Duodenal mucosa (tissue), 2 donors: ENCODE measurements around the gene MUSTN1.

Experiments
- H3K27ac ChIP-seq: one replicate; pipeline ENCODE4 v1.7.0; 2013; ENCODE audit warnings: low read depth, low read length
- H3K27me3 ChIP-seq, 2 donors: one replicate each; pipeline ENCODE4 v1.7.0; 2013; ENCODE audit warnings: low read length in 2 of 2, control low read depth in 1 of 2; ENCODE audit not compliant: insufficient read depth in 2 of 2, control insufficient read depth in 1 of 2
- H3K36me3 ChIP-seq, 2 donors: one replicate each; pipeline ENCODE4 v1.7.0; 2013; ENCODE audit warnings: low read length in 2 of 2, control low read depth in 1 of 2; ENCODE audit not compliant: insufficient read depth in 2 of 2, control insufficient read depth in 1 of 2
- H3K4me1 ChIP-seq, 2 donors: one replicate each; pipeline ENCODE4 v1.7.0; 2013; ENCODE audit warnings: low read length in 2 of 2, control low read depth in 1 of 2; ENCODE audit not compliant: insufficient read depth in 2 of 2, control insufficient read depth in 1 of 2
- H3K4me3 ChIP-seq, 2 donors: one replicate each; pipeline ENCODE4 v1.7.0; 2013; ENCODE audit warnings: low read length in 2 of 2, low read depth in 1 of 2
- H3K9ac ChIP-seq, 2 donors: one replicate each; pipeline ENCODE4 v1.7.0; 2013; ENCODE audit warnings: low read length in 2 of 2, low read depth in 1 of 2
- H3K9me3 ChIP-seq, 2 donors: one replicate each; pipeline ENCODE4 v1.7.0; 2013; ENCODE audit warnings: low read length in 2 of 2, control low read depth in 1 of 2; ENCODE audit not compliant: control insufficient read depth in 1 of 2

Gene MUSTN1

GRCh38 chr3:52856666-52857065 is 21.8 kb upstream of the MUSTN1 start:
- Histone ChIP-seq H3K4me1 (no peaks in the 10 kb centered on the region), H3K4me3 (no peak overlapping the region), H3K27me3 (no peaks in the 10 kb centered on the region), H3K36me3 (peaks cover 0 to 19% of the 10 kb centered on the region in 2 donors), H3K27ac (no peak overlapping the region), H3K9me3 (no peaks in the 10 kb centered on the region), H3K9ac (no peak overlapping the region)

GRCh38 chr3:52854013-52854412 is 19.2 kb upstream of the MUSTN1 start:
- Histone ChIP-seq H3K27ac (no peak overlapping the region), H3K36me3 (peaks cover 5 to 30% of the 10 kb centered on the region in 2 donors), H3K4me3 (no peak overlapping the region), H3K9ac (no peak overlapping the region), H3K9me3 (no peaks in the 10 kb centered on the region), H3K4me1 (no peaks in the 10 kb centered on the region), H3K27me3 (no peaks in the 10 kb centered on the region)

- Histone ChIP-seq H3K9me3 (no peaks in the 10 kb centered on the region), H3K4me1 (no peaks in the 10 kb centered on the region), H3K4me3 (no peak overlapping the region), H3K36me3 (peaks cover 8 to 39% of the 10 kb centered on the region in 2 donors), H3K27ac (no peak overlapping the region), H3K27me3 (no peaks in the 10 kb centered on the region), H3K9ac (no peak overlapping the region)
Observed at GRCh38 chr3:52852419-52852818, 17.6 kb upstream of the MUSTN1 start.

GRCh38 chr3:52851348-52851747 is 16.5 kb upstream of the MUSTN1 start:
- Histone ChIP-seq H3K9me3 (no peaks in the 10 kb centered on the region), H3K36me3 (peaks cover 8 to 39% of the 10 kb centered on the region in 2 donors), H3K27me3 (no peaks in the 10 kb centered on the region), H3K9ac (no peak overlapping the region), H3K4me3 (no peak overlapping the region), H3K4me1 (no peaks in the 10 kb centered on the region), H3K27ac (no peak overlapping the region)

- H3K4me3 ChIP-seq: no peak overlapping the region
- peaks cover 8 to 34% of the 10 kb centered on the region in 2 donors for H3K36me3 ChIP-seq
- H3K27ac ChIP-seq: no peak overlapping the region
- H3K4me1 ChIP-seq: peaks cover 0 to 6% of the 10 kb centered on the region in 2 donors
- H3K9ac ChIP-seq: no peak overlapping the region
- no peaks in the 10 kb centered on the region for H3K27me3 ChIP-seq
- H3K9me3 ChIP-seq: no peaks in the 10 kb centered on the region
Observed at GRCh38 chr3:52849656-52850055, 14.8 kb upstream of the MUSTN1 start.

- H3K9ac ChIP-seq: no peak overlapping the region
- no peaks in the 10 kb centered on the region for H3K9me3 ChIP-seq
- peaks cover 8 to 34% of the 10 kb centered on the region in 2 donors for H3K36me3 ChIP-seq
- H3K4me1 ChIP-seq: peaks cover 0 to 6% of the 10 kb centered on the region in 2 donors
- H3K27me3 ChIP-seq: no peaks in the 10 kb centered on the region
- H3K27ac ChIP-seq: no peak overlapping the region
- no peak overlapping the region for H3K4me3 ChIP-seq
Observed at GRCh38 chr3:52848617-52849016, 13.8 kb upstream of the MUSTN1 start.

GRCh38 chr3:52847726-52848125 is 12.9 kb upstream of the MUSTN1 start:
- Histone ChIP-seq H3K27ac (no peak overlapping the region), H3K27me3 (no peaks in the 10 kb centered on the region), H3K4me1 (peaks cover 0 to 6% of the 10 kb centered on the region in 2 donors), H3K4me3 (no peak overlapping the region), H3K36me3 (peaks cover 8 to 34% of the 10 kb centered on the region in 2 donors), H3K9me3 (no peaks in the 10 kb centered on the region), H3K9ac (no peak overlapping the region)

GRCh38 chr3:52847241-52847640 is 12.4 kb upstream of the MUSTN1 start:
- H3K36me3 ChIP-seq: peaks cover 8 to 35% of the 10 kb centered on the region in 2 donors
- H3K27ac ChIP-seq: no peak overlapping the region
- H3K9ac ChIP-seq: no peak overlapping the region
- no peaks in the 10 kb centered on the region for H3K9me3 ChIP-seq
- peaks cover 0 to 6% of the 10 kb centered on the region in 2 donors for H3K4me1 ChIP-seq
- H3K27me3 ChIP-seq: no peaks in the 10 kb centered on the region
- H3K4me3 ChIP-seq: no peak overlapping the region

GRCh38 chr3:52846432-52846965 is 11.7 kb upstream of the MUSTN1 start:
- H3K4me3 ChIP-seq: no peak overlapping the region
- peaks cover 0 to 6% of the 10 kb centered on the region in 2 donors for H3K4me1 ChIP-seq
- H3K9ac ChIP-seq: no peak overlapping the region
- H3K27ac ChIP-seq: no peak overlapping the region
- peaks cover 8 to 35% of the 10 kb centered on the region in 2 donors for H3K36me3 ChIP-seq
- no peaks in the 10 kb centered on the region for H3K27me3 ChIP-seq
- no peaks in the 10 kb centered on the region for H3K9me3 ChIP-seq

GRCh38 chr3:52845691-52846431 is 11.0 kb upstream of the MUSTN1 start:
- no peaks in the 10 kb centered on the region for H3K27me3 ChIP-seq
- no peak overlapping the region for H3K9ac ChIP-seq
- H3K4me3 ChIP-seq: no peak overlapping the region
- no peaks in the 10 kb centered on the region for H3K9me3 ChIP-seq
- no peak overlapping the region for H3K27ac ChIP-seq
- peaks cover 3 to 37% of the 10 kb centered on the region in 2 donors for H3K36me3 ChIP-seq
- H3K4me1 ChIP-seq: peaks cover 0 to 6% of the 10 kb centered on the region in 2 donors
